ENCODE results near the gene ARID1A.

Gene ARID1A

DNA sequence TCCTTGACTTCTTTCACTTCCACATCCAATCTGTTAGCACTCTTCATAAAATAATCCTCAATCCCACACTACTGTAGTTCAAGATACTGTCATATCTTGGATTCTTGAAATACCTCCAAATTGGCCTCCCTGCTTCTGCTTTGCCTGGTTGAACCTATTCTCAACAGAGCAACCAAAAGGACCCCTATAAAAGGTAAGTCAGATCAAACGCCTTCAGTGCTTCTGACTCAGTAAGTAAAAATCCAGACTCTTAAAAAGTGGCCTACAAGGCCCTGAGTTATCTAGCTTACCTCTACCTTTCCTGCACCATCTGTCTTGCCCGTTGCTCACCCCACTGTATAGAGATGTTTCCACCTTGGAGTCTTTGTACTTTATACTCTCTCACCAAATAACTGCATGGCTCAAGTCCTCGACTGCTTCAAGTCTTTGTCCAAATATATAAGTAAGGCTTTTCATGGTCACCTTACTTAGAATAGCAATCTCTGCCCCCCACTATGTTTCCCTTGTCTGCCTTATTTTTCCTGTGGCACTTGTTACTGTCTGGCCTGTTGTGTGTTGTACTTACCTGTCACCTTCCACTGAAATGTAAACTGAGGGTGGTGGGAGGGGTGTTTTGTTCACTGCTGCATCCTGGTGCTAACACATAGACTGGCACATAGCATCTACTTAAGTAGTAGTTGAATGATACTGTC lies 86.9 kb downstream of the ARID1A start:
- no peak overlapping the region for H3K4me3 ChIP-seq (ENCODE audit: low read depth, low read length)
- no peak for DNase-seq (ENCODE audit: low read depth)
- TF ChIP-seq CTCF (IDR thresholded peaks at IDR 0.05; ENCODE audit: insufficient read depth, low read depth, low read length, missing control alignments): no peak

GRCh38 chr1:26783646-26784022 lies 87.8 kb downstream of the ARID1A start:
- no peak for DNase-seq (ENCODE audit: low read depth)
- no peak overlapping the region for H3K4me3 ChIP-seq (ENCODE audit: low read depth, low read length)
- TF ChIP-seq CTCF (IDR thresholded peaks at IDR 0.05; ENCODE audit: insufficient read depth, low read depth, low read length, missing control alignments): no peak

GRCh38 chr1:26784023-26784871 lies 88.4 kb downstream of the ARID1A start:
- peak; percentile 43 for DNase-seq (ENCODE audit: low read depth)
- H3K4me3 ChIP-seq (ENCODE audit: low read depth, low read length): no peak overlapping the region
- no peak for TF ChIP-seq CTCF (IDR thresholded peaks at IDR 0.05; ENCODE audit: insufficient read depth, low read depth, low read length, missing control alignments)

GRCh38 chr1:26784886-26785285 lies 89.1 kb downstream of the ARID1A start:
- no peak for DNase-seq (ENCODE audit: low read depth)
- TF ChIP-seq CTCF (IDR thresholded peaks at IDR 0.05; ENCODE audit: insufficient read depth, low read depth, low read length, missing control alignments): no peak
- H3K4me3 ChIP-seq (ENCODE audit: low read depth, low read length): no peak overlapping the region

- DNase-seq (ENCODE audit: low read depth): no peak
These were observed 90.0 kb downstream of the ARID1A start for GRCh38 chr1:26785611-26786436.

More at GRCh38 chr1:26785611-26786436, 90.0 kb downstream of the ARID1A start:
- peak overlapping the region; percentile 25 for H3K4me3 ChIP-seq (ENCODE audit: low read depth, low read length)
- TF ChIP-seq CTCF (IDR thresholded peaks at IDR 0.05; ENCODE audit: insufficient read depth, low read depth, low read length, missing control alignments): no peak

All from GM12865 (cell line).